Stimulated activated CD4-positive, alpha-beta T cell treated with anti-CD3 and anti-CD28 coated beads, Interleukin-12 subunit alpha, Interleukin-12 subunit beta, amount 100 ng/mL, for 48 hours (primary cell): Measurements from ENCODE around the gene PAX7.

Experiments
- DNase-seq, 3 donors: peaks; one replicate each; pipeline ENCODE4 v3.0.0-alpha.2; 2020; ENCODE audit warnings: low read depth in 2 of 3, low spot score in 1 of 3

Gene PAX7

DNA sequence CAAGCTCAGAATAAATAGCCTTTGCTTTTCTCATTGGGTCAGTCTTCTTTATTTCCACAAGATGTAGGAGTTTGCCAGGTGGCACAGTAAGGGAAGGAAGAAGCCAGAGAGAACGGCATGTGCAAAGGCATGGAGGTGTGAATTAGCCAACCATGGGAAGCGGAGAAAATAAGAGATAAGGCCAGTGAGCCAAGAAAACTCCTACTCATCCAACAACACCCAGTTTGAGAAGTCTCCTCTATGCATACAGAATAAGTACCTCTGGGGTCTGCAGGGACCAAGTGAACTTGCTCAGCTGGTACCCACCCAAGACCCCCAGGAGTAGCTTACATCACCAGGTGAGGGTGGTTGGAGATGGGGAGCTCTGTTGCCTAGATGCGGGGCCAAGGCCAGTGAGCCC lies 162.1 kb downstream of the PAX7 start:
- DNase-seq = no peak

DNA sequence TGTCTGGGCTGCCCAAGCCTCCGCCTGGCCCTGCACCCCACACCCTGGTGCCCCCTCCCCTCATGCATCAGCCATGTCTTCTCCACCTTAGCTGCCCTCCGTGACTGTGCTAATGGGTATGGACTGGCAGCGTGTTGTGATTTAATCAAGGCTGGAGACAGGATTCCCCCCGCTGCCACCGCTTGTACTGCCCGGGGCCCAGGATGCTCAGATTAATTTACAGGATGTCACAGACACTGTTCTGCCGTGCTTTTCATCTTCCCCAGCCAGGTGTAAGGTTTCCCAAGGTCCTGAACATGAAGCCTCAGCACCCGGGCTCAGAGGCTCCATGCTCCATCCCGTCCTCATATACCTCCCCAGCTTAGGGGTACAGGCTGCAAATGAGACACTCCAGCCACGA lies 162.5 kb downstream of the PAX7 start:
- DNase-seq = no peak

DNA sequence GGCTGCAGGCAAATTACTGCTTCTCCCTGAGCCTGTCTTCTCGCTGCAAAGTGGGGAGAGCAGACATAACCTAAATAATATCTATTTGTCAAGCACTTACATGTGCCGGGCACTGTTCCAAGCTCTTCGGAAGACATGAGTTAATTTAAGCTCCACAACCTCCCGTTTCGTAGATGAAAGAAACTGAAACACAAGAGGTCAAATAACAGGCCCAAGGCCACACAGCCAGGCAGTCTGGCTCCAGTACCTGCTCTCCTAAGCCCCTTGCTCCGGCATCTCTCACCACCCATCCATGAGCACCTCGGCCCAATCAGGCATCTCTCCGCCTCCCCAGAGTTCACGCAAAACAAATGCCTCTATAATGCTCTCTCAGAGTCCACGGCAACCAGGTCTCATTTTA lies 163.4 kb downstream of the PAX7 start:
- no peak for DNase-seq

DNA sequence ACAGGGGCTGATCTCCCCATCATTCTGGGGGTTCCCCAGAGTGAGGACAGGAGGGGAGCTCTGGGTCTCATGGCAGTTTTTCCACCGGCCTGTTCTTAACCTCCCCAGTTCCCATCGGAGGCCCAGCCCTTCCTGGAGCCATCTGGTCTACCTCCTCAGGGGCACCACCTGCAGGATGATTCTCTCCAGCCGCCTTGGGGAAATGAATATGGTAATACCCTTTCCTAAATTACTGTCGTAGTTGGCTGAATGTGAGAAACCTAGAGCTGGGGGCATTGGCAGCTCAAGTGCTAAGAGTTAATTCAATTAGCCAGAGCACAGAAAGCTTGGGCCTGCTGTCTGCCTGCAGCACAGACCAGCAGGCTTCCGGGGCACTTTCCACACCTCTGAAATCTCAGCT lies 163.9 kb downstream of the PAX7 start:
- no peak for DNase-seq

DNA sequence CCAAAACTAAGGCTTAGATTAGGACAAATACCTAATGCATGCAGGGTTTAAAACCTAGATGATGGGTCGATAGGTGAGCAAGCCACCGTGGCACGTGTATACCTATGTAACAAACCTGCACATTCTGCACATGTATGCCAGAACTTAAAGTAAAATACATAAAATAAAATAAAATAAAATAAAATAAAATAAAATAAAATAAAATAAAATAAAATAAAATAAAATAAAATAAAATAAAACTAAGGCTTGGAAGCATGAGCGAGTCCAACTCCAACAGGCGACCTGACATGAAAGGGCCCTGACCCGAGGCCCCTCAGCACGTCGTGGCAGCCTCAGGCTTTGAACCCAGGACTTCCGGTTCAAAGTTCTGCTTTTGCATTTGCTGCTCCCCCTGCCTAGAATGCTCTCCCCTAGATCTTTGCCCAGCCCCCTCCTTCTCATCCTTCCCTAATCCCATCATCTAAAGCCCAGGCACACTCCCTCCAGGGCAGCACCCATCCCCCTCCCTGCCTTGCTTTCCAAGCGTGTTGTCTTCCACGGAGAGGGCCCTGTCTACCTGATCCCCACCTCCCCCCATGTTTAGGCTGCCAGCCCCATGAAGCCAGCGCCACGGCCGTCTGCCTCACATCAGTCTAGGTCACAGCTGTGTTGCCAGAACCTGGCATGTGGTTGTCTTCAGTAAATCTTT lies 164.5 kb downstream of the PAX7 start:
- DNase-seq = no peak

DNA sequence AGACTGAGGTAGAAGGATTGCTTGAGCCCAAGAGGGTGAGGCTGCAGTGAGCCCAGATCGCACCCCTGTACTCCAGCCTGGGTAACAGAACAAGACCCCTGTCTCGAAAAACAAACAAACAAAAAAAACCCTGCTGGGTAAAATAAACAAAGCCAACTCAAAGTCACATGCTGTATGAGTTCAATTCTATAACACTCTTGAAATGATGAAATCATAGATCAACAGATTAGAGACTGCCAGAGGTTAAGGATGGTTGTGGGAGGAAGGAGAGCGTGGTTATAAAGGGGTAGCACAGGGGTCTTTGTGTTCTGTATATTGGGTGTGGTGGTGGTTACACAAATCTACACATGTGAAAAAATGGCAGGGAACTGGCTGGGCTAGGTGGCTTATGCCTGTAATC lies 166.3 kb downstream of the PAX7 start:
- no peak for DNase-seq
